HCT116 (cell line): ENCODE measurements around the gene OSBP2. TPM values are rescaled to one million over a fixed set of nuclear protein-coding genes. Genes with fewer than 3 reads are reported as not detected.

Experiments
- ATAC-seq: fragments of 200-7000 bp; cut with Tn5 transposase; 2 replicates; pipeline ENCODE4 v1.9.1; 2020; ENCODE audit warnings: mild to moderate bottlenecking, moderate library complexity
- BruUV-seq: library from RNA; stranded (reverse); fragments of 400-500 nt; replicated peaks from 2 replicates; lab custom pipeline; 2021; lab: Mats Ljungman, UMichigan
- CTCF ChIA-PET: fragments of 300-600 bp; sonication (Branson Sonifier 250); formaldehyde crosslinking; loops from one replicate; lab custom pipeline; 2021; ENCODE audit warnings: antibody characterized with exemption; lab: Charles Lee
- POLR2A ChIA-PET: fragments of 300-600, 350-600 bp; sonication (Branson Sonifier 250); formaldehyde crosslinking; loops from one replicate; lab custom pipeline; 2021; ENCODE audit warnings: antibody characterized with exemption; lab: Charles Lee
- RAD21 ChIA-PET, 2 experiments: fragments of 300-600 bp; sonication (Branson Sonifier 250); formaldehyde crosslinking; loops; one replicate each; lab custom pipeline; 2023; ENCODE audit warnings: low total read pairs in 2 of 2; ENCODE audit not compliant: uncharacterized antibody in 2 of 2, unreplicated experiment in 2 of 2, low non-redundant PET in 1 of 2; lab: Charles Lee
- DNase-seq: peaks from one replicate; pipeline ENCODE4 v3.0.0-alpha.2; 2010; ENCODE audit warnings: low read depth, low spot score
- H2AFZ ChIP-seq: fragments of 200-600 bp; shearing (Covaris generic), sonication (generic); 2 replicates; pipeline ENCODE4 v1.6.1; 2017; ENCODE audit warnings: low read depth, mixed run types, mixed read lengths, antibody characterized with exemption, low read length; ENCODE audit not compliant: poor library complexity, severe bottlenecking
- H3K27ac ChIP-seq: 2 replicates; pipeline ENCODE4 v1.5.1; 2012; ENCODE audit warnings: low read depth, low read length
- H3K27me3 ChIP-seq: fragments of 200-600 bp; sonication (generic); 2 replicates; pipeline ENCODE4 v1.6.1; 2016; ENCODE audit warnings: mixed run types, low read length, mixed read lengths; ENCODE audit not compliant: insufficient read depth
- H3K36me3 ChIP-seq, 2 experiments: fragments of 200-500 bp in 1 of 2; fragments of 200-600 bp in 1 of 2; sonication (Bioruptor generic) in 1 of 2; sonication (generic) in 1 of 2; 2 replicates each; pipeline versions ENCODE4 v1.5.1 to v1.6.1; 2014 to 2016; ENCODE audit warnings: low read length in 2 of 2, inconsistent platforms in 1 of 2, mixed read lengths in 1 of 2, mixed run types in 1 of 2; ENCODE audit not compliant: insufficient read depth in 2 of 2, control insufficient read depth in 1 of 2
- H3K4me1 ChIP-seq, 2 experiments: fragments of 200-600 bp in 1 of 2; sonication (generic) in 1 of 2; 2 replicates each; pipeline versions ENCODE4 v1.5.1 to v1.6.1; 2012 to 2017; ENCODE audit warnings: low read length in 2 of 2, inconsistent platforms in 1 of 2, mild to moderate bottlenecking in 1 of 2, mixed read lengths in 1 of 2, mixed run types in 1 of 2, moderate library complexity in 1 of 2; ENCODE audit not compliant: insufficient read depth in 2 of 2, control insufficient read depth in 1 of 2
- H3K4me2 ChIP-seq: fragments of 200-600 bp; sonication (generic); 2 replicates; pipeline ENCODE4 v1.6.1; 2017; ENCODE audit warnings: mixed run types, low read length, mixed read lengths
- H3K4me3 ChIP-seq, 2 experiments: fragments of 200-600 bp in 1 of 2; sonication (generic) in 1 of 2; replicated peaks in 1 of 2; 2 replicates each; pipeline ENCODE4 v1.5.1; 2011 to 2016; ENCODE audit warnings: low read length in 2 of 2, control low read depth in 1 of 2, low read depth in 1 of 2, mild to moderate bottlenecking in 1 of 2, mixed read lengths in 1 of 2, mixed run types in 1 of 2
- H3K79me2 ChIP-seq: fragments of 200-600 bp; sonication (generic); 2 replicates; pipeline ENCODE4 v1.6.1; 2017; ENCODE audit warnings: mild to moderate bottlenecking, mixed run types, low read length, moderate library complexity, mixed read lengths; ENCODE audit not compliant: insufficient read depth
- H3K9ac ChIP-seq: fragments of 200-600 bp; sonication (generic); 2 replicates; pipeline ENCODE4 v1.6.1; 2016; ENCODE audit warnings: low read length, mixed read lengths
- H3K9me2 ChIP-seq: fragments of 200-600 bp; sonication (generic), shearing (Covaris generic); 2 replicates; pipeline ENCODE4 v1.6.1; 2017; ENCODE audit warnings: mixed run types, mild to moderate bottlenecking, moderate library complexity; ENCODE audit not compliant: insufficient read depth
- H3K9me3 ChIP-seq, 2 experiments: fragments of 200-500 bp in 1 of 2; fragments of 200-600 bp in 1 of 2; sonication (Bioruptor generic) in 1 of 2; sonication (generic) in 1 of 2; 2 replicates each; pipeline ENCODE4 v1.6.1; 2014 to 2017; ENCODE audit warnings: low read length in 2 of 2, mixed read lengths in 2 of 2, inconsistent platforms in 1 of 2, low read depth in 1 of 2, mild to moderate bottlenecking in 1 of 2, mixed run types in 1 of 2, moderate library complexity in 1 of 2; ENCODE audit not compliant: control insufficient read depth in 1 of 2, insufficient read depth in 1 of 2
- H4K20me1 ChIP-seq: fragments of 200-600 bp; sonication (generic), shearing (Covaris generic); 2 replicates; pipeline ENCODE4 v1.6.1; 2017; ENCODE audit warnings: mixed run types, mild to moderate bottlenecking, moderate library complexity; ENCODE audit not compliant: insufficient read depth
- ATF3 ChIP-seq: IDR thresholded peaks from 2 replicates; pipeline ENCODE4 v1.6.1; 2012
- EGR1 ChIP-seq: IDR thresholded peaks from 2 replicates; pipeline ENCODE4 v1.6.1; 2012; ENCODE audit warnings: low read depth
- JUND ChIP-seq: IDR thresholded peaks from 2 replicates; pipeline ENCODE4 v1.6.1; 2012
- MAX ChIP-seq: IDR thresholded peaks from 2 replicates; pipeline ENCODE4 v1.6.1; 2012
- SP1 ChIP-seq: IDR thresholded peaks from 2 replicates; pipeline ENCODE4 v1.6.1; 2012; ENCODE audit warnings: low read depth
- YY1 ChIP-seq: IDR thresholded peaks from 2 replicates; pipeline ENCODE4 v1.6.1; 2011; ENCODE audit warnings: low read length, low read depth, moderate library complexity, mild to moderate bottlenecking; ENCODE audit not compliant: insufficient replicate concordance; ENCODE audit errors: extremely low read depth
- intact Hi-C: fragments of 100-400 bp; cut with micrococcal nuclease; formaldehyde crosslinking; loops from 2 replicates; pipeline ENCODE4 v1.10.0; 2022
- total RNA-seq: library from RNA; stranded (reverse); gene quantifications from one replicate; pipeline ENCODE4 v1.2.1, GENCODE V29; 2021; ENCODE audit not compliant: unreplicated experiment
- TF ChIP-seq, protein P1 (sequence below): IDR thresholded peaks from 2 replicates; pipeline ENCODE4 v1.6.1; 2012; ENCODE audit warnings: low read depth
- TF ChIP-seq, protein P2 (sequence below): IDR thresholded peaks from 2 replicates; pipeline ENCODE4 v1.6.1; 2011; ENCODE audit warnings: mild to moderate bottlenecking, low read length, moderate library complexity; ENCODE audit not compliant: insufficient replicate concordance; ENCODE audit errors: extremely low read depth

OSBP2 gene
- total RNA-seq, 1 experiment from 2014 or later: 12.9 TPM

- Histone ChIP-seq H4K20me1 (no peaks in the 10 kb centered on the region), H3K79me2 (no peaks in the 10 kb centered on the region), H2AFZ (no peak overlapping the region), H3K9ac (no peak overlapping the region), H3K4me2 (no peak overlapping the region), H3K36me3 (no peaks in the 10 kb centered on the region), H3K27me3 (no peaks in the 10 kb centered on the region), H3K4me1 (no peaks in the 10 kb centered on the region; a peak in 1 of 4 replicates), H3K9me3 (no peaks in the 10 kb centered on the region), H3K4me3 (no peak overlapping the region)
- BruUV-seq: no TSS peak
- ATAC-seq (no peak), DNase-seq (no peak)
- intact Hi-C loops: no loop called here
- CTCF ChIA-PET: no interaction called here
- TF ChIP-seq SP1 (no peak), YY1 (no peak), MAX (no peak), ATF3 (no peak), JUND (no peak), EGR1 (no peak)
- TF ChIP-seq, protein P1, sequence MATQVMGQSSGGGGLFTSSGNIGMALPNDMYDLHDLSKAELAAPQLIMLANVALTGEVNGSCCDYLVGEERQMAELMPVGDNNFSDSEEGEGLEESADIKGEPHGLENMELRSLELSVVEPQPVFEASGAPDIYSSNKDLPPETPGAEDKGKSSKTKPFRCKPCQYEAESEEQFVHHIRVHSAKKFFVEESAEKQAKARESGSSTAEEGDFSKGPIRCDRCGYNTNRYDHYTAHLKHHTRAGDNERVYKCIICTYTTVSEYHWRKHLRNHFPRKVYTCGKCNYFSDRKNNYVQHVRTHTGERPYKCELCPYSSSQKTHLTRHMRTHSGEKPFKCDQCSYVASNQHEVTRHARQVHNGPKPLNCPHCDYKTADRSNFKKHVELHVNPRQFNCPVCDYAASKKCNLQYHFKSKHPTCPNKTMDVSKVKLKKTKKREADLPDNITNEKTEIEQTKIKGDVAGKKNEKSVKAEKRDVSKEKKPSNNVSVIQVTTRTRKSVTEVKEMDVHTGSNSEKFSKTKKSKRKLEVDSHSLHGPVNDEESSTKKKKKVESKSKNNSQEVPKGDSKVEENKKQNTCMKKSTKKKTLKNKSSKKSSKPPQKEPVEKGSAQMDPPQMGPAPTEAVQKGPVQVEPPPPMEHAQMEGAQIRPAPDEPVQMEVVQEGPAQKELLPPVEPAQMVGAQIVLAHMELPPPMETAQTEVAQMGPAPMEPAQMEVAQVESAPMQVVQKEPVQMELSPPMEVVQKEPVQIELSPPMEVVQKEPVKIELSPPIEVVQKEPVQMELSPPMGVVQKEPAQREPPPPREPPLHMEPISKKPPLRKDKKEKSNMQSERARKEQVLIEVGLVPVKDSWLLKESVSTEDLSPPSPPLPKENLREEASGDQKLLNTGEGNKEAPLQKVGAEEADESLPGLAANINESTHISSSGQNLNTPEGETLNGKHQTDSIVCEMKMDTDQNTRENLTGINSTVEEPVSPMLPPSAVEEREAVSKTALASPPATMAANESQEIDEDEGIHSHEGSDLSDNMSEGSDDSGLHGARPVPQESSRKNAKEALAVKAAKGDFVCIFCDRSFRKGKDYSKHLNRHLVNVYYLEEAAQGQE: no peak
- TF ChIP-seq, protein P2, sequence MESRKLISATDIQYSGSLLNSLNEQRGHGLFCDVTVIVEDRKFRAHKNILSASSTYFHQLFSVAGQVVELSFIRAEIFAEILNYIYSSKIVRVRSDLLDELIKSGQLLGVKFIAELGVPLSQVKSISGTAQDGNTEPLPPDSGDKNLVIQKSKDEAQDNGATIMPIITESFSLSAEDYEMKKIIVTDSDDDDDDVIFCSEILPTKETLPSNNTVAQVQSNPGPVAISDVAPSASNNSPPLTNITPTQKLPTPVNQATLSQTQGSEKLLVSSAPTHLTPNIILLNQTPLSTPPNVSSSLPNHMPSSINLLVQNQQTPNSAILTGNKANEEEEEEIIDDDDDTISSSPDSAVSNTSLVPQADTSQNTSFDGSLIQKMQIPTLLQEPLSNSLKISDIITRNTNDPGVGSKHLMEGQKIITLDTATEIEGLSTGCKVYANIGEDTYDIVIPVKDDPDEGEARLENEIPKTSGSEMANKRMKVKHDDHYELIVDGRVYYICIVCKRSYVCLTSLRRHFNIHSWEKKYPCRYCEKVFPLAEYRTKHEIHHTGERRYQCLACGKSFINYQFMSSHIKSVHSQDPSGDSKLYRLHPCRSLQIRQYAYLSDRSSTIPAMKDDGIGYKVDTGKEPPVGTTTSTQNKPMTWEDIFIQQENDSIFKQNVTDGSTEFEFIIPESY: no peak
- TF ChIP-seq, all 23 proteins: peak for 0
- ChIA-PET POLR2A (no interaction called here), RAD21 (no interaction called here)
- H3K27ac ChIP-seq: no peak overlapping the region
- no peaks in the 10 kb centered on the region for H3K9me2 ChIP-seq
These were observed 176.0 kb downstream of the OSBP2 start for GRCh38 chr22:30870451-30871345.
